ENCODE results near the gene ERAP2. TPM values are rescaled to one million over a fixed set of nuclear protein-coding genes. Genes with fewer than 3 reads are reported as not detected.

ERAP2 gene
- total and polyA plus RNA-seq, 2 experiments from 2014 or later, result 1.1 to 1.8 TPM

DNA sequence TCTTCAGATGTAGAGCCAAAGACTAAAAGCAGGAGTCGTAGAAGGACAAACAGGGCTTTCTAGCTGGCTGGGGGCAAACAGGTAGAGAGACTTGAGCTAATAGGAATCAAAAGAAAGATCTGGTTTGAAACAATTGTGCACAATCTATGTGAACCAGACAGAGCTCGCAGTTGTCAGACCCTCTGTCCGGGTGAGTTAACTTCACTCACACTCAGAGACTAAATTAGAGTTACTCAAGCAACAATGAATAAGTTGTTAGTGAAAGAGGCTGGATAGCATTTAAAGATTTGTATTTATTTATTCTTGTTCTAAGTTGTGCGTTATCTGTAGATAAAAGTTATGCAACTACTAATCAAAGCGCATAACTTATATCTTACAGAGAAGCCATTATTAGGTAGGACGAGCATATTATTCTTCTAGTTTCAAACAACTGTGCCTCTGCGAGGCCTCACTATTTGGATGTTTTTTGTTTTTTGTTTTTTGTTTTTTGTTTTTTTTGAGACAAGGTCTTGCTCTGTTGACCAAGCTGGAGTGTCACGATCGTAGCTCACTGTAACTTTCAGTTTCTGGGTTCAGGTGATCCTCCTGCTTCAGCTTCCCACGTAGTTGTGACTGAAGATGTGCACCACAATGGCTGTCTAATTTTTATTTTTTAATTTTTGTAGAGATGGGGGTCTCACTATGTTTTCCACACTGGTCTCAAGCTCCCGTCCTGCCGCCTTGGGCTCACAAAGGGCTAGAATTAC is 46.4 kb downstream of the ERAP2 start:
- Histone ChIP-seq H3K27ac (no peak overlapping the region), H3K9ac (no peak overlapping the region), H3K79me2 (ENCODE audit: insufficient read depth) (no peaks in the 10 kb centered on the region), H3K4me3 (no peak overlapping the region), H3K9me3 (ENCODE audit: low read depth) (no peaks in the 10 kb centered on the region), H3K4me1 (ENCODE audit: insufficient read depth) (0 out of 2 replicates have a peak, but pooled peaks cover 8% of the 10 kb centered on the region), H3K36me3 (ENCODE audit: low read depth) (no peaks in the 10 kb centered on the region), H3K4me2 (ENCODE audit: unreplicated experiment) (no peak overlapping the region), H3K27me3 (replicated peaks; ENCODE audit: insufficient read depth) (no peaks in the 10 kb centered on the region), H4K20me1 (ENCODE audit: insufficient read depth) (no peaks in the 10 kb centered on the region), H2AFZ (no peak overlapping the region), H3F3A (ENCODE audit: insufficient read depth) (no peaks in the 10 kb centered on the region), H3K9me2 (ENCODE audit: insufficient read depth) (no peaks in the 10 kb centered on the region)
- no peak for TF ChIP-seq EZH2 (IDR thresholded peaks at IDR 0.05; ENCODE audit: insufficient read depth, poor library complexity, severe bottlenecking)
- TF ChIP-seq EZH2phosphoT487 (IDR thresholded peaks at IDR 0.05; ENCODE audit: insufficient read depth, low read depth), result no peak
- in situ Hi-C loops (cut with MboI), result no loop called here
- WGBS, 2 experiments (ENCODE audit: low coverage in 1 of 2, low lambda C conversion rate in 2 of 2, missing lambda C conversion rate in 2 of 2), result 94 to 95% methylated on average over 12 of the region's 12 CpGs
- DNase-seq, result no peak

DNA sequence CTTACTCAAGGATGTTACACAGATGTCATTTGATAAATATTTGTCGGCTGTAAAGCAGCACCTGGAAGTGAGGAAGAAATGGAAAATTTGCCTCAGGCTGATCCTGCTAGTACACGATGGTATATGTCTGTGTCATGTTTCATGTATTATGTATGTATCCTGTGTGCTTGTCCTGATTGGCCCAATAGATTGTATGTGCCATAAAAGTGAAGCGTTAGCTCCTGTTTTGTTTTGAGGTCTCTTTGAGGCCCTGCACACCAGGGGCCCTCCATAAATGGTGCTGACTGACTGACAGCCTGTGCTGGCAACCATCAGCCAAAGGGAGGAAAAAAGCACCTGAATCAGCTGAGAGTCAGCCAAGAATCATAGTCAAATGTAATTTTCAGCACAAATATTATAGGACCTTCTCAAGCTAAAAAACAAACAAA is 47.7 kb downstream of the ERAP2 start:
- DNase-seq, result no peak
- H3K9ac ChIP-seq, result no peak overlapping the region
- no peak overlapping the region for H3K27ac ChIP-seq
- TF ChIP-seq EZH2phosphoT487 (IDR thresholded peaks at IDR 0.05; ENCODE audit: insufficient read depth, low read depth) (no peak), EZH2 (IDR thresholded peaks at IDR 0.05; ENCODE audit: insufficient read depth, poor library complexity, severe bottlenecking) (no peak)
- no peaks in the 10 kb centered on the region for H3K9me2 ChIP-seq (ENCODE audit: insufficient read depth)
- no peaks in the 10 kb centered on the region for H3K27me3 ChIP-seq (replicated peaks; ENCODE audit: insufficient read depth)
- WGBS, 2 experiments (ENCODE audit: low coverage in 1 of 2, low lambda C conversion rate in 2 of 2, missing lambda C conversion rate in 2 of 2), result 57 to 68% methylated on average over 3 of the region's 3 CpGs
- no peak overlapping the region for H3K4me3 ChIP-seq
- H3K4me1 ChIP-seq (ENCODE audit: insufficient read depth), result 0 out of 2 replicates have a peak, but pooled peaks cover 8% of the 10 kb centered on the region
- no peaks in the 10 kb centered on the region for H3F3A ChIP-seq (ENCODE audit: insufficient read depth)
- H3K79me2 ChIP-seq (ENCODE audit: insufficient read depth), result no peaks in the 10 kb centered on the region
- H3K4me2 ChIP-seq (ENCODE audit: unreplicated experiment), result no peak overlapping the region
- no peaks in the 10 kb centered on the region for H3K36me3 ChIP-seq (ENCODE audit: low read depth)
- in situ Hi-C loops (cut with MboI), result no loop called here
- no peaks in the 10 kb centered on the region for H4K20me1 ChIP-seq (ENCODE audit: insufficient read depth)
- no peaks in the 10 kb centered on the region for H3K9me3 ChIP-seq (ENCODE audit: low read depth)
- H2AFZ ChIP-seq, result no peak overlapping the region

DNA sequence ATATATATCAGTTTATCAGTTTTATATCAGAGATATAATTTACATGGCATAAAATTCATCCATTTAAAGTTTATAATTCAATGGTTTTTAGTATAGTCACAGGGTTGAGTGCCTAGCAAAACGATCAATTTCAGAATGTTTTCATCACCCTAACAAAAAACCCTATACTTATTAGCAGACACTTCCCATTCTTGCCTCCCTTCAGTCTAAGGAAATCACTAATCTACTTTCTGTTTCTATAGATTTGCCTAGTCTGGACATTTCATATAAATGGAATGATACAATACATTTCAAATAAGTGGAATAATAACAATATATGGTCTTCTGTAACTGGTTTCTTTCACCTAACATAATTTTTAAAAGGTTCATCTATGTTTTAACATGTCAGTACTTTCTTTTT is 50.0 kb downstream of the ERAP2 start:
- in situ Hi-C loops (cut with MboI), result no loop called here
- Histone ChIP-seq H3K9me2 (ENCODE audit: insufficient read depth) (no peaks in the 10 kb centered on the region), H3K27me3 (replicated peaks; ENCODE audit: insufficient read depth) (no peaks in the 10 kb centered on the region), H4K20me1 (ENCODE audit: insufficient read depth) (no peaks in the 10 kb centered on the region), H3K79me2 (ENCODE audit: insufficient read depth) (no peaks in the 10 kb centered on the region), H3K9me3 (ENCODE audit: low read depth) (no peaks in the 10 kb centered on the region), H3K4me2 (ENCODE audit: unreplicated experiment) (no peak overlapping the region), H3K4me3 (no peak overlapping the region), H3K4me1 (ENCODE audit: insufficient read depth) (0 out of 2 replicates have a peak, but pooled peaks cover 5% of the 10 kb centered on the region), H3K9ac (no peak overlapping the region), H3K36me3 (ENCODE audit: low read depth) (no peaks in the 10 kb centered on the region), H3K27ac (no peak overlapping the region), H2AFZ (no peak overlapping the region), H3F3A (ENCODE audit: insufficient read depth) (no peaks in the 10 kb centered on the region)
- TF ChIP-seq EZH2 (IDR thresholded peaks at IDR 0.05; ENCODE audit: insufficient read depth, poor library complexity, severe bottlenecking), result no peak
- no peak for TF ChIP-seq EZH2phosphoT487 (IDR thresholded peaks at IDR 0.05; ENCODE audit: insufficient read depth, low read depth)
- no peak for DNase-seq
- WGBS, 2 experiments (ENCODE audit: low coverage in 1 of 2, low lambda C conversion rate in 2 of 2, missing lambda C conversion rate in 2 of 2), result 85 to 86% methylated on average over 1 of the region's 1 CpG

DNA sequence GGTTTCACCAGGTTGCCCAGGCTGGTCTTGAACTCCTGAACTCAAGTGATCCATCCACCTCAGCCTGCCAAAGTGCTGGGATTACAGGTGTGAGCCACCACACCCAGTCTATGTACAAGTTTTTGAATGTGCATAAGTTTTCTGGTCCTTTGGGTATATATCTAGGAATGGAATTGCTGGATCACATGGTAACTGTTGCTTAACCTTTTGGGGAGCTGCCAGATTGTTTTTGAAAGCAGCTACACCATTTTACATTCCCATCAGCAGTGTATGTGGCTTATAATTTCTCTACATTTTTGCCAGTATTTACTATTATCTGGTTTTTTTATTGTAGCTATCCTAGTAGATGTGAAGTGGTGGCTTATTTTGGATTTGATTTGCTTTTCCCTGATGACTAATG is 50.7 kb downstream of the ERAP2 start:
- in situ Hi-C loops (cut with MboI), result no loop called here
- H3K9ac ChIP-seq, result no peak overlapping the region
- H3K9me3 ChIP-seq (ENCODE audit: low read depth), result no peaks in the 10 kb centered on the region
- no peaks in the 10 kb centered on the region for H3K4me1 ChIP-seq (ENCODE audit: insufficient read depth)
- no peak overlapping the region for H3K4me3 ChIP-seq
- DNase-seq, result peak; percentile 26
- no peaks in the 10 kb centered on the region for H3K27me3 ChIP-seq (replicated peaks; ENCODE audit: insufficient read depth)
- TF ChIP-seq EZH2phosphoT487 (IDR thresholded peaks at IDR 0.05; ENCODE audit: insufficient read depth, low read depth) (no peak), EZH2 (IDR thresholded peaks at IDR 0.05; ENCODE audit: insufficient read depth, poor library complexity, severe bottlenecking) (no peak)
- H3K27ac ChIP-seq, result no peak overlapping the region
- H2AFZ ChIP-seq, result no peak overlapping the region
- no peaks in the 10 kb centered on the region for H3K9me2 ChIP-seq (ENCODE audit: insufficient read depth)
- H3K79me2 ChIP-seq (ENCODE audit: insufficient read depth), result no peaks in the 10 kb centered on the region
- H3K36me3 ChIP-seq (ENCODE audit: low read depth), result no peaks in the 10 kb centered on the region
- H3K4me2 ChIP-seq (ENCODE audit: unreplicated experiment), result no peak overlapping the region
- no peaks in the 10 kb centered on the region for H4K20me1 ChIP-seq (ENCODE audit: insufficient read depth)
- no peaks in the 10 kb centered on the region for H3F3A ChIP-seq (ENCODE audit: insufficient read depth)

Measured in GM23248 (cell line).